ENCODE data around the gene DNAH17. TPM values are rescaled to one million over a fixed set of nuclear protein-coding genes. Genes with fewer than 3 reads are reported as not detected.

DNAH17 gene
- total and polyA plus RNA-seq, 8 donors = 0.64 to 7.2 (median 3.6) TPM

- no peak overlapping the region for H3K27ac ChIP-seq
- no peaks in the 10 kb centered on the region for H3K36me3 ChIP-seq
- no peak overlapping the region for H3K4me3 ChIP-seq
- ATAC-seq (no peak), DNase-seq (no peak)
- no peaks in the 10 kb centered on the region for H3K9me3 ChIP-seq
- TF ChIP-seq, protein P1, sequence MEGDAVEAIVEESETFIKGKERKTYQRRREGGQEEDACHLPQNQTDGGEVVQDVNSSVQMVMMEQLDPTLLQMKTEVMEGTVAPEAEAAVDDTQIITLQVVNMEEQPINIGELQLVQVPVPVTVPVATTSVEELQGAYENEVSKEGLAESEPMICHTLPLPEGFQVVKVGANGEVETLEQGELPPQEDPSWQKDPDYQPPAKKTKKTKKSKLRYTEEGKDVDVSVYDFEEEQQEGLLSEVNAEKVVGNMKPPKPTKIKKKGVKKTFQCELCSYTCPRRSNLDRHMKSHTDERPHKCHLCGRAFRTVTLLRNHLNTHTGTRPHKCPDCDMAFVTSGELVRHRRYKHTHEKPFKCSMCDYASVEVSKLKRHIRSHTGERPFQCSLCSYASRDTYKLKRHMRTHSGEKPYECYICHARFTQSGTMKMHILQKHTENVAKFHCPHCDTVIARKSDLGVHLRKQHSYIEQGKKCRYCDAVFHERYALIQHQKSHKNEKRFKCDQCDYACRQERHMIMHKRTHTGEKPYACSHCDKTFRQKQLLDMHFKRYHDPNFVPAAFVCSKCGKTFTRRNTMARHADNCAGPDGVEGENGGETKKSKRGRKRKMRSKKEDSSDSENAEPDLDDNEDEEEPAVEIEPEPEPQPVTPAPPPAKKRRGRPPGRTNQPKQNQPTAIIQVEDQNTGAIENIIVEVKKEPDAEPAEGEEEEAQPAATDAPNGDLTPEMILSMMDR (IDR thresholded peaks at IDR 0.05) = no peak
- intact Hi-C loops (cut with DNase I) = no loop called here
- H3K27me3 ChIP-seq = no peaks in the 10 kb centered on the region
- no peaks in the 10 kb centered on the region for H3K4me1 ChIP-seq
Observed at GRCh38 chr17:78512976-78513375, 64.2 kb downstream of the DNAH17 start.

DNA sequence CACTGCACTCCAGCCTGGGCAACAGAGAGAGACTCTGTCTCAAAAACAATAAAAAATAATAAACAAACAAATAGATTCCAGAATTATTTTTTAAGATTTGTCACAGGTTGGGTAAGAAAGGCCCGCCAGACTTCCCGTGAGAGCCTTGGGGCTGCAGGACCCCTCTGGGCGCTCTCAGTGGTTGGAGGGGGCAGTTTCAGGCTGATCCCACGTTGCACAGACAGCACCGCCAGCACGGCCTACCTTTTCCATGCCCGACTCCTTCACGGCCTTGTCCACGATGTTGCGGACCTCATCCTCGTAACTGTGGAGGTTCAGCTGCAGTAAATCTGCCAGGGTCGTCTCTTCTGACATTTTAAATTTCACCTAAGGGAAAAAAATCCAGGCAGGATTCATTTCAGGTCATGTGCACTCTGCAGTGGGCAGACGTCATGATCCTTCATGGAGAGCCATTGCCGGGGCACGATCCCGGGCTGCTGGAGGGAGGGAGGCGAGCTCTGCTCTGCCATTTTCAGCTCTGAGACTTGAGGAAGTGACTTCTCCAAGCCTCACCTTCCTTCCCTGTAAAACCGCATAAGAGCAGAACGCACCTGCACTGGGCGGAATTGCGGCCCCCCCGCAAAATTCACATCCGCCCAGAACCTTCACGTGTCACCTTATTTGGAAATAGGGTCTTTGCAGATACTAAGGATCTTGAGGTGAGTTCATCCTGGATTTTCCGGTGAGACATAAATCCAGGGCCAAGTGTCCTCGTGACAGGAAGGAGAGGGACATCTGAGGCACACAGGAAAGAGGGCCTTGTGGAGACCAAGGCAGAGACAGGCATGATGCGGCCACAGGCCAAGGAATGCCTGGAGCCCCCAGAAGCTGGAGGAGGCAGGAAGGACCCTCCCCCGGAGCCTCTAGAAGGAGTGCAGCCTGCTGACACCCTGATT lies 66.8 kb downstream of the DNAH17 start:
- no peaks in the 10 kb centered on the region for H3K36me3 ChIP-seq
- H3K4me3 ChIP-seq = no peak overlapping the region
- H3K4me1 ChIP-seq = no peaks in the 10 kb centered on the region
- H3K9me3 ChIP-seq = no peaks in the 10 kb centered on the region
- intact Hi-C loops (cut with DNase I) = no loop called here
- no peak for ATAC-seq
- no peaks in the 10 kb centered on the region for H3K27me3 ChIP-seq
- H3K27ac ChIP-seq = no peak overlapping the region
- DNase-seq = peak in 1 of 4 donors; percentile 31
- TF ChIP-seq, protein P1 (IDR thresholded peaks at IDR 0.05) = no peak

DNA sequence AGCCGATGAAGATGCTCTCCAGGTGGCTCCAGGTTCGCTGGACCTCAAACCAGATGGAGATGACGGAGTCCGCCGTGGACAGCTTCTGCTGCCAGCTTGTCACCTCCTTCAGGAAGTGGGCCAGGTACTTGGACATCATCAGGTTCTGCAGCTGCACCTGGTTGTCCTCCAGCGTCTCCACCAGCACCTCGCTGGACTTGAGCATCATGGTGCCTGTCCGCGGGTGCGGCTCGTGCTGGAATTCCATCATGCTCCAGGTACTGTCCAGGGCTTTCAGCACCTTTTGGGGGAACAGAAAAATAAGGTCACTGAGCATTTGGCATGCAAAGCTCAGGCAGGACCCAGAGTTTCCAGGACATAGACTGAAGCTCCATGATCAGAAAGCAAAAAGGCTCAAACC lies 69.7 kb downstream of the DNAH17 start:
- Histone ChIP-seq H3K4me1 (no peaks in the 10 kb centered on the region), H3K4me3 (no peak overlapping the region), H3K27ac (no peak overlapping the region), H3K9me3 (no peaks in the 10 kb centered on the region), H3K36me3 (no peaks in the 10 kb centered on the region), H3K27me3 (no peaks in the 10 kb centered on the region)
- DNase-seq (peak in 1 of 4 donors; percentile 60), ATAC-seq (no peak)
- intact Hi-C loops (cut with DNase I) = no loop called here
- TF ChIP-seq, protein P1 (IDR thresholded peaks at IDR 0.05) = no peak

GRCh38 chr17:78506454-78507309 lies 70.5 kb downstream of the DNAH17 start:
- intact Hi-C loops (cut with DNase I) = no loop called here
- Histone ChIP-seq H3K36me3 (no peaks in the 10 kb centered on the region), H3K27ac (no peak overlapping the region), H3K4me3 (no peak overlapping the region), H3K27me3 (no peaks in the 10 kb centered on the region), H3K9me3 (no peaks in the 10 kb centered on the region), H3K4me1 (no peaks in the 10 kb centered on the region)
- TF ChIP-seq, protein P1 (IDR thresholded peaks at IDR 0.05) = no peak
- peak in 1 of 4 donors; percentile 37 for DNase-seq
- no peak for ATAC-seq
